Measurements from ENCODE around the gene NANS. TPM values are rescaled to one million over a fixed set of nuclear protein-coding genes. Genes with fewer than 3 reads are reported as not detected.

The NANS gene
- total and polyA plus RNA-seq, 12 donors = 20.0 to 141 (median 30.9) TPM

DNA sequence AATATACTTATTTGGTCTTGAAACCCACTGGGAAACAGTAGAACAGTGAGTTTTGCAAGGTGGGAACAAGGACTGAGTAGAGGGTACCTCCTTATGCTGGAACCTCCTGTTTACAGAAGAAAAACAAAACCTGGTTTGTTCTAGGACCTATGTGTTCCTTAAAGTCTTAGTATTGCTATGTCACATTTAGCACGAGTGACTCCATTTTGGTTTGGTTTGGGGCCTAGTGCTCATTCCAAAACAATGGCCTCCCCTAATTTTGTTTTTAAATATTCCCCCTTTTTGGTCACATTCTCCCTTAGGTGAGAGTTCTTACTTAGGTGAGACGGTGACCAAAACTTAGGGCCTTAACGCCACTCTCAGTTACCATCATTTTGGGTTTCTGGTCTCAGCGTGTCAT is 6.2 kb upstream of the NANS start:
- no peak for ATAC-seq
- intact Hi-C loops (cut with DNase I) = loop anchor here in 1 of 10 donors (10.0 kb wide), 1 partner anchor 204 kb away; the partner anchor contains the start of gene TBC1D2
- WGBS, 2 donors = 94 to 96% methylated on average over 4 of the region's 4 CpGs
- DNase-seq = no peak
- Histone ChIP-seq H3K27ac (no peak overlapping the region), H3K9me3 (no peaks in the 10 kb centered on the region), H3K36me3 (no peaks in the 10 kb centered on the region), H3K4me1 (peaks cover 0 to 8% (median 0%) of the 10 kb centered on the region in 9 donors), H3K27me3 (no peaks in the 10 kb centered on the region), H3K4me3 (no peak overlapping the region)
- TF ChIP-seq, protein P1, sequence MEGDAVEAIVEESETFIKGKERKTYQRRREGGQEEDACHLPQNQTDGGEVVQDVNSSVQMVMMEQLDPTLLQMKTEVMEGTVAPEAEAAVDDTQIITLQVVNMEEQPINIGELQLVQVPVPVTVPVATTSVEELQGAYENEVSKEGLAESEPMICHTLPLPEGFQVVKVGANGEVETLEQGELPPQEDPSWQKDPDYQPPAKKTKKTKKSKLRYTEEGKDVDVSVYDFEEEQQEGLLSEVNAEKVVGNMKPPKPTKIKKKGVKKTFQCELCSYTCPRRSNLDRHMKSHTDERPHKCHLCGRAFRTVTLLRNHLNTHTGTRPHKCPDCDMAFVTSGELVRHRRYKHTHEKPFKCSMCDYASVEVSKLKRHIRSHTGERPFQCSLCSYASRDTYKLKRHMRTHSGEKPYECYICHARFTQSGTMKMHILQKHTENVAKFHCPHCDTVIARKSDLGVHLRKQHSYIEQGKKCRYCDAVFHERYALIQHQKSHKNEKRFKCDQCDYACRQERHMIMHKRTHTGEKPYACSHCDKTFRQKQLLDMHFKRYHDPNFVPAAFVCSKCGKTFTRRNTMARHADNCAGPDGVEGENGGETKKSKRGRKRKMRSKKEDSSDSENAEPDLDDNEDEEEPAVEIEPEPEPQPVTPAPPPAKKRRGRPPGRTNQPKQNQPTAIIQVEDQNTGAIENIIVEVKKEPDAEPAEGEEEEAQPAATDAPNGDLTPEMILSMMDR (IDR thresholded peaks at IDR 0.05) = no peak

DNA sequence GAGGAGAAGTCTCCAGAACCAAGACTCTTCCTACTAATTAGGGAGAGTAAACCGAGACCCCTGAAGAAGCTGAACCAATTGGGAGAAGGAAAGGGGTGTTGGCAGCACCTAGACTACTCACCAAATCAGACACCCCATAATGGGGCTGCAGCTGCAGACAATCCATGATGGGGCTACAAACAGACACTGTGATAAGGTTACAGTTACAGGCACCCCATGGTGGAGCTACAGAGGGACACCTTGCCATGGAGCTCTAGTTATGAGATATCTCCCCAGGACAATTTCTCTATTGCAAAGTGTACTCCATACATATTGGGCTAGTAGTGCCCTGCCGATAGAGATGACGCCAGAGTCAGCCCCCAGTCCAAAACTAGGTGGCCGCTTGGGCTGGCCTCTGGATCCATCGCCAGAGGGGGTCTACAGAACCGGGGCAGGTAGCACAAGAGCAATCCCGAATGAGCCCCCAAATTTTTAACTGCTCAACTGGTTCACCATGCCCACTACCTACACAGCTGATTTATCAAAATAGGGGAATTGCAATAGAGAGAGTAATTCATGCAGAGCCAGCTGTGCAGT is 2.1 kb upstream of the NANS start:
- WGBS, 2 donors = 96 to 98% methylated on average over 7 of the region's 7 CpGs
- H3K9me3 ChIP-seq = no peaks in the 10 kb centered on the region
- peaks cover 0 to 7% (median 0%) of the 10 kb centered on the region in 9 donors for H3K36me3 ChIP-seq
- TF ChIP-seq, protein P1 (IDR thresholded peaks at IDR 0.05) = no peak
- no peak for ATAC-seq
- no peak overlapping the region for H3K27ac ChIP-seq
- H3K27me3 ChIP-seq = no peaks in the 10 kb centered on the region
- H3K4me3 ChIP-seq = no peak overlapping the region
- DNase-seq = no peak
- H3K4me1 ChIP-seq = peaks cover 0 to 31% (median 14%) of the 10 kb centered on the region in 9 donors
- intact Hi-C loops (cut with DNase I) = loop anchor here in 1 of 10 donors (10.0 kb wide), 1 partner anchor 200 kb away; the partner anchor contains the start of gene TBC1D2

DNA sequence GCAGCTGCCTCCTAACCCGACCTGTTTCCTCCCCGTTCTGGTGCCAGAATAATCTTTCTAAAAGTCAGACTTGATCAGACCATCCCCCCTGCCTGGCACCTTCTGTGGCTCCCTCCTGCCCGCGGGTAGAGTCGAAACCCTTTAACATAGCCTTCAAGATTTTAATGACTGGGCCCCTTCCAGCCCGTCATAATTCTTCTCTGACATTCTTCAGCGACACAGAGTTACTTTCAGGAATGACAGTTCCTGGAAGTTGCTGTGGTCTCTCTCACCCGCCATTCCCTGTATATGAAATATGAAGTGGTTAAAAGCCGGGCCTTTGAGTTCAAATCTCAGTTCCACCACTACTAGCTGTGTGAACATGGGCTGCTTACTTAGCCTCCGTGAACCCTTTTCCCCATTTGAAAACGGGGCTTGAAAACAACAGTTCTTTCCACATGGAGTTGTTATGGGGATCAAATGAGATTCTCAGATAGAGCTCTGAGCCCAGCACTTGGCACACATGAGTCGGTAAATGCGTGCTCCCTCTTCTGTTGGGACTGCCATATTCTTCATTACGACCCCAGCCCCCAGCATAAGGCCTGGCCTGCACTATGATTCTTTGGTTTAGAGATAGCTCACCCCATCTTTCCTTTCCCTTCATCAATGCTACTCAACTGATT is 737 bp downstream of the NANS start:
- TF ChIP-seq, protein P1 (IDR thresholded peaks at IDR 0.05) = no peak
- no peaks in the 10 kb centered on the region for H3K9me3 ChIP-seq
- H3K27me3 ChIP-seq = no peaks in the 10 kb centered on the region
- peaks cover 0 to 36% (median 14%) of the 10 kb centered on the region in 9 donors for H3K4me1 ChIP-seq
- DNase-seq (no peak), ATAC-seq (peak in 1 of 8 donors; percentile 0)
- WGBS, 2 donors = 7% methylated on average over 14 of the region's 14 CpGs
- peak overlapping the region; percentile 63 to 97 (median 92) for H3K27ac ChIP-seq
- H3K36me3 ChIP-seq = peaks cover 0 to 28% (median 4%) of the 10 kb centered on the region in 9 donors
- H3K4me3 ChIP-seq = peak overlapping the region; percentile 50 to 96 (median 84)
- intact Hi-C loops (cut with DNase I) = loop anchor here in 4 of 10 donors (2.0 to 10.0 kb wide), 4 partner anchors 74 to 200 kb away; partner anchors contain the start of genes ANP32B (in 2 of the 4), TBC1D2 (in 2 of the 4) and TRMO (in 1 of the 4)

DNA sequence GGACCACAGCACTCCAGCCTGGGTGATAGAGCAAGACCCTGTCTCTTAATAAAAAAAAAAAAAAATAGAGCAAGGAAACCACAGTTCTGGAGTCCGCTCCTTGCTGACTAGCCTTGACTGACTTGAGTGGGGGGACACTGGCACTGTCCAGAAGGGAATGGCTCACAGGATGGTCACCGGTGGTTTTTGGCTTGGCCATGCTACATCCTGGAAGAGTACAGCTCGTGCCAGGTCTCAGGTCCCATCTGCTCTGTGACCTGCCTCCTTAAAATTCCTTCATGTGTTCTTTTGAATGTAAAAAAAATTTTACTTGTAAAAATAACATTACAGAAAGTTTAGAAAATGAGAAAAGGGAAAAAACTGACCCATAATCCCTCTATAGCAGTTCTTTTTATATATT is 5.6 kb downstream of the NANS start:
- DNase-seq (no peak), ATAC-seq (no peak)
- peaks cover 0 to 28% (median 12%) of the 10 kb centered on the region in 9 donors for H3K4me1 ChIP-seq
- no peaks in the 10 kb centered on the region for H3K9me3 ChIP-seq
- no peak overlapping the region for H3K27ac ChIP-seq
- no peaks in the 10 kb centered on the region for H3K27me3 ChIP-seq
- intact Hi-C loops (cut with DNase I) = no loop called here
- WGBS, 2 donors = 86 to 87% methylated on average over 3 of the region's 3 CpGs
- TF ChIP-seq, protein P1 (IDR thresholded peaks at IDR 0.05) = no peak
- H3K4me3 ChIP-seq = no peak overlapping the region
- peaks cover 0 to 77% (median 12%) of the 10 kb centered on the region in 9 donors for H3K36me3 ChIP-seq

All from heart right ventricle (tissue), 16 donors.